HL-60 (cell line): Measurements from ENCODE around the gene ABCA4.

ENCODE experiments used
- CTCF ChIP-seq: IDR thresholded peaks from one replicate; pipeline ENCODE4 v1.5.1; 2011; ENCODE audit warnings: low read length, control low read depth, inconsistent platforms; ENCODE audit not compliant: insufficient read depth
- POLR2AphosphoS5 ChIP-seq: IDR thresholded peaks from 2 replicates; pipeline ENCODE4 v1.6.1; 2012; ENCODE audit warnings: low read depth
- REST ChIP-seq: IDR thresholded peaks from 2 replicates; pipeline ENCODE4 v1.6.1; 2012; ENCODE audit warnings: low read depth; ENCODE audit not compliant: insufficient replicate concordance

GRCh38 chr1:94002046-94002787 is 118.7 kb downstream of the ABCA4 start:
- TF ChIP-seq POLR2AphosphoS5 = no peak
- TF ChIP-seq CTCF = no peak
- no peak for TF ChIP-seq REST
